Spinal cord (tissue), 10 donors: Measurements from ENCODE around the gene SMTNL2. TPM values are rescaled to one million over a fixed set of nuclear protein-coding genes. Genes with fewer than 3 reads are reported as not detected.
A peak's percentile ranks its signal among the peaks of the same experiment; 100 is the strongest.

ENCODE experiments used
- DNase-seq, 6 donors: peaks; one replicate each; pipeline versions ENCODE4 v3.0.0 to v3.0.0-alpha.2; 2013 to 2015; ENCODE audit warnings: low spot score in 6 of 6, low read depth in 4 of 6
- H3K27ac ChIP-seq: one replicate; pipeline ENCODE4 v1.5.1; 2013; ENCODE audit warnings: low read depth, low read length, control low read depth
- H3K27me3 ChIP-seq: one replicate; pipeline ENCODE4 v1.6.1; 2013; ENCODE audit warnings: low read length; ENCODE audit not compliant: control insufficient read depth, insufficient read depth
- H3K36me3 ChIP-seq: one replicate; pipeline ENCODE4 v1.6.1; 2013; ENCODE audit warnings: low read length; ENCODE audit not compliant: control insufficient read depth, insufficient read depth
- H3K4me1 ChIP-seq: one replicate; pipeline ENCODE4 v1.6.1; 2013; ENCODE audit warnings: low read length; ENCODE audit not compliant: control insufficient read depth, insufficient read depth
- H3K4me3 ChIP-seq: one replicate; pipeline ENCODE4 v1.5.1; 2013; ENCODE audit warnings: low read depth, low read length, control low read depth
- H3K9me3 ChIP-seq: one replicate; pipeline ENCODE4 v1.6.1; 2013; ENCODE audit warnings: low read length; ENCODE audit not compliant: control insufficient read depth, insufficient read depth
- WGBS: methylation state at CpG from one replicate; pipeline ENCODE4 v1.1.5; 2013; ENCODE audit warnings: missing lambda C conversion rate; ENCODE audit not compliant: insufficient coverage; 5-methylcytosine and 5-hydroxymethylcytosine counted together
- polyA plus RNA-seq, 2 donors: library from polyadenylated mRNA; unstranded; fragments of 120-200 nt; gene quantifications; one replicate each; pipeline ENCODE4 v1.2.1, GENCODE V29; 2013; ENCODE audit not compliant: insufficient read length in 2 of 2
- total RNA-seq, 2 donors: library from RNA; depleted of rRNA in 1 of 2; stranded (reverse); fragments of 120-200 nt in 1 of 2; fragments of >200 nt in 1 of 2; gene quantifications; one replicate each; pipeline versions ENCODE4 v1.2.3 to v1.2.4, GENCODE V29; 2013 to 2014
- donor health status: healthy.

SMTNL2 gene
- total and polyA plus RNA-seq, 4 donors = 5.1 to 33.9 (median 9.3) TPM

GRCh38 chr17:4559966-4560365, 24.4 kb upstream of the SMTNL2 start:
- 91% methylated on average over 5 of the region's 5 CpGs for WGBS
- H3K27ac ChIP-seq = no peak overlapping the region

DNA sequence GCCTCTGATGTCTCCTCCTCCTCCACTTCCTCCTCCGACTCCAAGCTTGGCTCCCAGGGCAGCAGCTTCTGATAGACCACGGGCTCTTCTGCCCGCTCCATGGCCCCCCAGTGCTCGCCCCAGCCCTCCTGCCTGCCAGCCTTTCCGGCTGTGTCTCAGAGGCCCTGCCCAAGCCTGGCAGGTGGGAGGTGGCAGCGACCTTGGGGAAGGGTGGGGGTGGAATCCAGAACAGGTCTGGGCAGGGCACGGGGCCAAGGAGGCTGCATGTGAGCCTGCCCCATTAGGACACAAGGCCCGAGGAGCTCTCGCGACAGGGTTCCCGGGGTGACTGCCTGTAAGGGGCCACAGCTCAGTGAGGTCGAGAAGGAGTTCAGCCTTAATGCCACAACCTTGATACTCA, 23.9 kb upstream of the SMTNL2 start, which contains the start of gene GGT6:
Gene GGT6 (minus strand): TSS at position 157 of the 400 bp plus-strand sequence. CDS start 56 bp downstream, at position 101.
- H3K27me3 ChIP-seq = peaks cover 3% of the 10 kb centered on the region
- WGBS = 83% methylated on average over 12 of the region's 12 CpGs
- H3K4me3 ChIP-seq = no peak within 1 kb of the TSS
- no peak for DNase-seq
- H3K36me3 ChIP-seq = no peaks in the 10 kb centered on the region
- H3K9me3 ChIP-seq = no peaks in the 10 kb centered on the region
- H3K4me1 ChIP-seq = peaks cover 10% of the 10 kb centered on the region
- no peak within 1 kb of the TSS for H3K27ac ChIP-seq

More at GRCh38 chr17:4559966-4560365, 24.4 kb upstream of the SMTNL2 start:
- Histone ChIP-seq H3K4me3 (no peak overlapping the region), H3K4me1 (peaks cover 11% of the 10 kb centered on the region), H3K27me3 (peaks cover 3% of the 10 kb centered on the region), H3K9me3 (no peaks in the 10 kb centered on the region), H3K36me3 (no peaks in the 10 kb centered on the region)
- DNase-seq = no peak

GRCh38 chr17:4560837-4561256, 23.5 kb upstream of the SMTNL2 start:
- Histone ChIP-seq H3K9me3 (no peaks in the 10 kb centered on the region), H3K4me3 (no peak overlapping the region), H3K36me3 (no peaks in the 10 kb centered on the region), H3K4me1 (peaks cover 6% of the 10 kb centered on the region), H3K27ac (no peak overlapping the region), H3K27me3 (peaks cover 3% of the 10 kb centered on the region)
- 59% methylated on average over 9 of the region's 11 CpGs for WGBS
- DNase-seq = peak in 1 of 6 donors; percentile 33

- no peak overlapping the region for H3K4me3 ChIP-seq
- 68% methylated on average over 4 of the region's 8 CpGs for WGBS
- peaks cover 3% of the 10 kb centered on the region for H3K27me3 ChIP-seq
- no peaks in the 10 kb centered on the region for H3K9me3 ChIP-seq
- DNase-seq = no peak
- H3K36me3 ChIP-seq = no peaks in the 10 kb centered on the region
- peaks cover 3% of the 10 kb centered on the region for H3K4me1 ChIP-seq
- H3K27ac ChIP-seq = no peak overlapping the region
Measured at GRCh38 chr17:4562015-4562969, 22.0 kb upstream of the SMTNL2 start.

GRCh38 chr17:4565209-4566141, 18.9 kb upstream of the SMTNL2 start:
- H3K4me3 ChIP-seq = no peak overlapping the region
- H3K27ac ChIP-seq = no peak overlapping the region

GRCh38 chr17:4566785-4567184, 17.5 kb upstream of the SMTNL2 start:
- Histone ChIP-seq H3K9me3 (no peaks in the 10 kb centered on the region), H3K4me1 (peaks cover 3% of the 10 kb centered on the region), H3K27me3 (peaks cover 3% of the 10 kb centered on the region), H3K4me3 (no peak overlapping the region), H3K27ac (no peak overlapping the region), H3K36me3 (no peaks in the 10 kb centered on the region)
- WGBS = 9% methylated on average over 5 of the region's 5 CpGs
- DNase-seq = peak in 3 of 6 donors; percentile 46 to 88 (median 79)

More at GRCh38 chr17:4565209-4566141, 18.9 kb upstream of the SMTNL2 start:
- Histone ChIP-seq H3K9me3 (no peaks in the 10 kb centered on the region), H3K36me3 (no peaks in the 10 kb centered on the region), H3K27me3 (peaks cover 3% of the 10 kb centered on the region), H3K4me1 (peaks cover 3% of the 10 kb centered on the region)
- DNase-seq = peak in 4 of 6 donors; percentile 56 to 91 (median 72)
- WGBS = 14% methylated on average over 12 of the region's 16 CpGs

DNA sequence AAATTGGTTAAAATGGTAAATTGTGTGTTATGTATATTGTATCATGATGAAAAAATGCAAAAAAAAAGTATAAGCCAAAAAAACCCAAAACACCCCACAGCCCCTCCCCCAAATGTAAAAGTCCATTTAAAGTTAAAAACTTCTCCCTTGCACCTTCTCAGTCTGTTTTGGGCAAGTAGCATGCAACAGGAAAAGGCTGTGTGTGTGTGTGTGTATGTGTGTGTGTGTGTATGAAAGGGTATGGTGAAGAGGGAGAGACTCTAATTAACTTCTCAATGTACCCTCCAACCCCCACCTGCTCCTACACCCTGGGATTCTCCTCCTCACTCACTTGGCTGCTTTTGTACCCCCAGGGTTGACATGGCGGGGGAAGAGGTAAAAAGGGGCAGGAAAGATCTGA, 14.7 kb upstream of the SMTNL2 start:
- H3K27ac ChIP-seq = no peak overlapping the region
- no CpG with 5 or more reads among the region's 1 CpG for WGBS
- H3K4me1 ChIP-seq = peaks cover 3% of the 10 kb centered on the region
- H3K27me3 ChIP-seq = no peaks in the 10 kb centered on the region
- no peak overlapping the region for H3K4me3 ChIP-seq
- H3K9me3 ChIP-seq = no peaks in the 10 kb centered on the region
- DNase-seq = no peak
- H3K36me3 ChIP-seq = no peaks in the 10 kb centered on the region

DNA sequence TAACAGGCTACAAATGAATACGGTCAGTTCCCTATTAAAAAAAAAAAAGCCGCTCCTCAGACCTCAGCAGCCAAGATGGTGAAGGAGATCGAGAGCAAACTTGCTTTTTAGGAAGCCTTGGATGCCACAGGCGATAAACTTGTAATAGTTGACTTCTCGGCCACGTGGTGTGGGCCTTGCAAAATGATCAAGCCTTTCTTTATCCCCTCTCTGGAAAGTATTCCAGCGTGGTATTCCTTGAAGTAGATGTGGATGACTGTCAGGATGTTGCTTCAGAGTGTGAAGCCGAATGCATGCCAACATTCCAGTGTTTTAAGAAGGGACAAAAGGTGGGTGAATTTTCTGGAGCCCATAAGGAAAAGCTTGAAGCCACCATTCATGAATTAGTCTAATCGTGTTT, 12.2 kb upstream of the SMTNL2 start:
- 100% methylated on average over 1 of the region's 9 CpGs for WGBS

DNA sequence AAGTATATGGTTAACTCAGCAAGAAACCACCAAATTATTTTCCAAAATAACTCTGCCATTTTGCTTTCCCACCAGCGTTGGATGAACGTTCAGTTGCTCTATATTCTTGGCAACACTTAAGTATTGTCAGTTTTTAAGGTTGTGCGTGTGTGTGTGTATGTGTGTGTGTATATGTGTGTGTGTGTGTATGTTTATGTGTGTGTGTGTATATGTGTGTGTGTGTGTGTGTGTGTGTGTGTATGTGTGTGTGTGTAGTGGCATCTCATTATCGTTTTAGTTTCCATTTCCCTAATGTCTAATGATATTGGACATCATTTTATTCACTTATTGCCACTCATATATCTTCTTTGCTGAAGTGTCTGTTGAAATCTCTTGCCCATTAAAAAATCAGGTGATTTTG, 11.2 kb upstream of the SMTNL2 start:
- H3K27me3 ChIP-seq = no peaks in the 10 kb centered on the region
- no CpG with 5 or more reads among the region's 4 CpGs for WGBS
- H3K4me1 ChIP-seq = peaks cover 19% of the 10 kb centered on the region
- no peak for DNase-seq
- H3K9me3 ChIP-seq = no peaks in the 10 kb centered on the region
- no peak overlapping the region for H3K27ac ChIP-seq
- H3K4me3 ChIP-seq = no peak overlapping the region
- H3K36me3 ChIP-seq = no peaks in the 10 kb centered on the region

More for the DNA sequence above, 12.2 kb upstream of the SMTNL2 start:
- DNase-seq = no peak
- Histone ChIP-seq H3K36me3 (no peaks in the 10 kb centered on the region), H3K27me3 (no peaks in the 10 kb centered on the region), H3K9me3 (no peaks in the 10 kb centered on the region), H3K4me3 (no peak overlapping the region), H3K4me1 (peaks cover 14% of the 10 kb centered on the region), H3K27ac (no peak overlapping the region)
